Activated CD4-positive, alpha-beta T cell treated with anti-CD3 and anti-CD28 coated beads, Interleukin-2, amount 50 U/mL, for 16 hours (primary cell): ENCODE measurements around the gene CINP.
"Not testable (repeated sequence)": the region's sequence is repeated elsewhere in the genome, so short reads cannot be mapped to it uniquely, and the experiment has no call there.

Source experiments
- DNase-seq: peaks from one replicate; pipeline ENCODE4 v3.0.0-alpha.2; 2020

CINP gene

GRCh38 chr14:102319351-102320032 lies 43.2 kb downstream of the CINP start, which contains the start of gene ZNF839:
TSS of gene ZNF839 (plus strand) at chr14:102319746. CDS start at chr14:102319766, 20 bp downstream.
- peak; percentile 96 for DNase-seq

GRCh38 chr14:102318781-102319276 lies 43.9 kb downstream of the CINP start:
- DNase-seq: peak; percentile 17

- peak; percentile 54 for DNase-seq
Observed at GRCh38 chr14:102317564-102318248, 45.0 kb downstream of the CINP start.

- peak; percentile 94 for DNase-seq
Observed at GRCh38 chr14:102316743-102317563, 45.7 kb downstream of the CINP start.

- peak; percentile 22 for DNase-seq
Observed at GRCh38 chr14:102316338-102316742, 46.4 kb downstream of the CINP start.

- DNase-seq: no peak
Observed at GRCh38 chr14:102315121-102315520, 47.6 kb downstream of the CINP start.

- peak; percentile 85 for DNase-seq
Observed at GRCh38 chr14:102314242-102315011, 48.3 kb downstream of the CINP start.

- peak; percentile 98 for DNase-seq
Observed at GRCh38 chr14:102304611-102305506, 57.8 kb downstream of the CINP start, which contains the start of gene MOK. TSS of gene MOK (minus strand) at chr14:102305164. CDS start at chr14:102304968, 196 bp downstream.

GRCh38 chr14:102303664-102304063 lies 59.0 kb downstream of the CINP start:
- DNase-seq: no peak

- not testable (repeated sequence) for DNase-seq
Observed at GRCh38 chr14:102298303-102299070, 64.2 kb downstream of the CINP start.
